NCI-H460 (cell line): Measurements from ENCODE around the gene PEX14. TPM values are rescaled to one million over a fixed set of nuclear protein-coding genes. Genes with fewer than 3 reads are reported as not detected.

Experiments used
- DNase-seq: peaks from one replicate; pipeline ENCODE4 v3.0.0-alpha.2; 2016; ENCODE audit warnings: low read depth; ENCODE audit errors: extremely low read depth
- total RNA-seq: library from RNA; depleted of rRNA; stranded (reverse); fragments of >200 nt; shearing (Covaris generic); gene quantifications from 2 replicates; pipeline ENCODE4 v1.2.3, GENCODE V29; 2014

The PEX14 gene
- total RNA-seq, 1 experiment from 2014 or later, result 9.6 TPM

- no peak for DNase-seq
These were observed 153.9 kb downstream of the PEX14 start for GRCh38 chr1:10628685-10629084.

- no peak for DNase-seq
These were observed 154.5 kb downstream of the PEX14 start for GRCh38 chr1:10629091-10629815.

GRCh38 chr1:10629816-10630571 lies 155.2 kb downstream of the PEX14 start:
- DNase-seq, result no peak

- no peak for DNase-seq
These were observed 155.9 kb downstream of the PEX14 start for GRCh38 chr1:10630661-10631120.

- no peak for DNase-seq
These were observed 156.5 kb downstream of the PEX14 start for GRCh38 chr1:10631121-10631810.

- no peak for DNase-seq
These were observed 157.3 kb downstream of the PEX14 start for GRCh38 chr1:10631811-10632593.

- DNase-seq, result no peak
These were observed 157.9 kb downstream of the PEX14 start for GRCh38 chr1:10632691-10633090.

- no peak for DNase-seq
These were observed 158.7 kb downstream of the PEX14 start for GRCh38 chr1:10633416-10633815.

- DNase-seq, result no peak
These were observed 159.3 kb downstream of the PEX14 start for GRCh38 chr1:10634075-10634427.

- DNase-seq, result no peak
These were observed 159.8 kb downstream of the PEX14 start for GRCh38 chr1:10634428-10635084.

- DNase-seq, result no peak
These were observed 160.5 kb downstream of the PEX14 start for GRCh38 chr1:10635085-10635896.

- DNase-seq, result no peak
These were observed 161.2 kb downstream of the PEX14 start for GRCh38 chr1:10635992-10636391.

- DNase-seq, result no peak
These were observed 162.7 kb downstream of the PEX14 start for GRCh38 chr1:10637400-10637799.

- DNase-seq, result no peak
These were observed 163.2 kb downstream of the PEX14 start for GRCh38 chr1:10637834-10638558.

- no peak for DNase-seq
These were observed 163.8 kb downstream of the PEX14 start for GRCh38 chr1:10638559-10639005.

- DNase-seq, result no peak
These were observed 164.4 kb downstream of the PEX14 start for GRCh38 chr1:10639011-10639774.

GRCh38 chr1:10639775-10640578 lies 165.2 kb downstream of the PEX14 start:
- DNase-seq, result no peak
